ENCODE measurements around the gene ALDH1A3.

ALDH1A3 gene

DNA sequence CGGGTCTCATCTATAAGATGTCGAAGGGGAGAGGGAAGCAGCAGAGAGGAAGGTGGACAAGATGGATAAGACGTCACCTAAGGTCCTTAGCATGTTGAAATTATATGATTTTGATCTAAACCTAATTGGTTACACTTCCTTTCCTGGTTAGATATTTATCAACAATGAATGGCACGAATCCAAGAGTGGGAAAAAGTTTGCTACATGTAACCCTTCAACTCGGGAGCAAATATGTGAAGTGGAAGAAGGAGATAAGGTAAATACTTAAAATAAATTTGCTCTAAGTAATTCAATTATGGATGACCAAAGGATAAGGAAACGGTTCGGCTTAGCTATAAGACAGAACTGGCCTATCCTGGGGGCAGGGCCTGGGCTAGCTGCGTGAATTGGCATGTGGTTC is 5.5 kb downstream of the ALDH1A3 start:
- no peak for DNase-seq

DNA sequence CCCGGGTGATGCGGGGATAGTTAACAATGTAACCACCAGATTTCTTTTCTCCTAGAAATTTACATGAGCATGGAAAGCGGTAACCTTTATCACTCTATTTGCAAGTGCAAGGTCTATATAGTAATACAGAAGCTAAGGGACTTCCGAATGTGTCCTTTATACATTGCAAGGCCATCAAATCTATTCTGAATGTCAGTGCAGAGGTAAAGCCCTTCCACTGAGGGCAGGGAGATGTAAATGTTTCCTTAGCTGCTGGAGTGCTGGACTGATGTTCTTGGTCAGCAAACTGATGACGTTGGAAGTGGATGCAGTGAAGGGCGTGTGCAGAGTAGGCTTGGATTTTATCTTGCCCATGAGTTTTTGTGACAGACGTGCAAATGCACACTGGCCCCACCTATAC is 6.2 kb downstream of the ALDH1A3 start:
- DNase-seq: no peak

DNA sequence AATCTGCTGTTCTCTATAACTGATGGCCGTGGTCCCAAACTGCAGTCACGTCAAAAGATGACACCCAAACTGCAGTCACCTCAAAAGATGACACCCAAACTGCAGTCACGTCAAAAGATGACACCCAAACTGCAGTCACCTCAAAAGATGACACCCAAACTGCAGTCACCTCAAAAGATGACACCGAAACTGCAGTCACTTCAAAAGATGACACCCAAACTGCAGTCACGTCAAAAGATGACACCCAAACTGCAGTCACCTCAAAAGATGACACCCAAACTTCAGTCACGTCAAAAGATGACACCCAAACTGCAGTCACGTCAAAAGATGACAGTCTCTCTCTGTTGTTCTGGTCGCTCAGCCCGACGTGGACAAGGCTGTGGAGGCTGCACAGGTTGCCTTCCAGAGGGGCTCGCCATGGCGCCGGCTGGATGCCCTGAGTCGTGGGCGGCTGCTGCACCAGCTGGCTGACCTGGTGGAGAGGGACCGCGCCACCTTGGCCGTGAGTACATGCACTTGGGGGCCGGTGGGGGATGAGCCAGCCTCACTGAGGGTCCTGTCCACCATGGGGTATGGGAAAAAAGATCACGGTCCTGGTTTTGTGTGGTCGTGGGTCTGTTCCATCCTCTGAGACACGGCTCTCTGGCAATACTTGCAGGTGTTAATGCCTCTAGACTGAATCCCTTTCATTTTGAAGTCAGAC is 7.7 kb downstream of the ALDH1A3 start:
- no peak for DNase-seq

DNA sequence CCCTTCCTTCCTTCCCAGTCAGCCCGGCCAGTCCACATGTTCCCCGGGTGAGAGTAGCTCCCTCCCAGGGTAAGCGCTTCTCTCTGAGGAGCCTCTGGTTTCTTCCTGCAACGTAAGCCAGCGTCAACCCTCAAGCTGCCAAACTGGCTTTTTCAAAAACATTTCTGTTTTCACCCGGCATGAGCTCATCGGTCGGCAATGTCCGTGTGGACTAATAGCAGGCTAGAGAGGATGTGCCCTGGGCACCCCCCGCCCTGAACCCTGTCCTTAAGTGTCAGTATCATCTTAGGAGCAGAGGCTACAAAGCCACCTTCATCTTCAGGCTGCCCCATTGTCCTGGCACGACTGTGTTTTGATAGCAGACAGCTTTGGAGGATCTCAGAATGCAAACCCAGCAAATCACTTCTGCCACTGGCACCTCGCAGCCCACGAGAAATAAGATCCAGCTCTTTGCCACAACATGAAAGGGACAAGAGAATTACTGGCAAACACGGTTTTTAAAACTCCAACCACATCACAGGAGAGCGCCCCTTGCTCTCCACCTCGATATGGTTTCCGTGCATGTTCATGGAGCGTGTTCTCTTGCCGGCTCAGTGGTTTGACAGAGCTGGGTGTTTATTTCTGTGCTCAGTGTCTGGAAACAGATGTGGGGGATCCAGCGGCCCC is 9.9 kb downstream of the ALDH1A3 start:
- no peak for DNase-seq

DNA sequence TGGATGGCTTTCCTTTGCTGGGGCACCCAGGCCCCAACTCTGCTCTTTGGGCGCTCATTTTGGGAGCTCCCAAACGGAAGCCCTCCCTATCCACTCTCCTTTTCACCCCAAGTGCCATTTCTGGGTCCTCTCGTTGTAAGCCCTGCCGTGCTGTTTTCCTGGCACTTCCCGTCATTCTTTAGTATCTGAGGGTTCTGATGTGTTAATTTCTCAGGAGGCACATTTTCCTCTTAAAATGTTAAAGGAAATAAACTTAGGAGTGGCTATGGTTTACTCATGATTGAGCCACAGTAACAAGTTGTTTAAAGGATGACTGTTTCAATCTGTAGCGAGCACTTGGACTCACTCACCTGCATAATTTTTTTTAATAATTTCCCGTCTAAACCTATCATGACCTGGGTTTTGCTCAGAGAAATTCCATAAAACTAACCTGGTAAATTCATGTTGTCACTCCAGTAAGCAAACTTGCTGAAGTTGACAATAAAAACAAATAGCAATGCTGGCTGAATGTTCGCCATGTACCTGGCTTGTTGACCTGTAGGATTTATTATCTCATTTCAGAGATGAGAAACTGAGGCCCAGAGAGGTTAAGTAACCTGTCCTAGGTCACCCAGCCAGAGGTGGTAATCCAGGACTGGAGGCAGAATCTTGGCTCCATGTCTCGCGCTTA is 10.6 kb downstream of the ALDH1A3 start:
- no peak for DNase-seq

DNA sequence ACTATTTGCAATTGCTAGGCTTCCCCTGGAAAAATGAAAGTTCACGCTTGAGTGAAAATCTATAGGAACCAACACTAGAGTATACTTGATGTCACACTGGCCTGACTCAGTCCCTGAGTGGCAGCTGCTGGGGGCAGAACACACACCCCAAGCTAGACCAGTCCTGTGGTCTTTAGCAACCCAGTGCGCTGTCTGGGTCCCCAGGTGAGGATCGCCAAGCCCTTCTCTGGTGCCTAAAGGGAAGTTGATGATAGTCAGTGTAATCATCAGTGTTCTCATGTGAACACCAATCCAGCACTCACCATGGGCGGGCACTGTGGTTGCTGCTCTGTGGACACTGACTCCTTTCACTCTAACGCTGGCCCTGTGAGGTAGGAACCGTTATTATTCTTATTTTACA is 11.2 kb downstream of the ALDH1A3 start:
- no peak for DNase-seq

DNA sequence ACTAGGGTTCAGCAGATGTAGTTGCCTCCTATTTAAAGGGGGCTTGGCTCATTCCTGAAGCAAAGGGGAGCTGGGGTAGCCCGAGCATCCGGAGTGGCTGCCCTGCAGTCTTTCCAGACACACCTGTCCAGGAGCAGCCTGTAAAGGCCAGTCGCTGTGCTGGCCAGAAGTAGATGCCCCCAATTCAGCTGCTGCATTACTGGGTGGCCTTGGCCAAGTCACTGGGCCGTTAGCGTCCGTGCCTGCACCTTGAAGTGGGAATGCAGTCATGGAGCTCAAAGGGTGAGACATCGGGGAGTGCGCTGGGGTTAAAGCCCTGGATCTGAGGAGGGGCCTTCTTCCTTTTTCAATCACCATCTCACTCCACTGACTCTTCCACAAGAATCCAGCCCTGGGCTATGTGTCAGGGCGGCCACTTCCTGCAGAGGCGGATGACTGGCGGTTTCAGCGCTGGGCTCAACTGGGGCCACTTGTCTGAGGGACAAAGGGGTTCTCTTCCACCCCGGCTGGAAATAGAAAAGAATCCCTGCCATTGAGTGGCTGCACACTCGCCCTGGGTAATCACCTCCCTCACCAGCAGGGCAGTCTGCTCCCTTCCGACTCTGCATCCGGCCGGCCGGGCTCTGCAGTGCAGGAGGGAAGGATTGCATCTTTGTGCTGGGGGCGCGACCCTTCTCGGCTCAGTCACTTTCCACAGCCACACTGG is 11.8 kb downstream of the ALDH1A3 start:
- no peak for DNase-seq

DNA sequence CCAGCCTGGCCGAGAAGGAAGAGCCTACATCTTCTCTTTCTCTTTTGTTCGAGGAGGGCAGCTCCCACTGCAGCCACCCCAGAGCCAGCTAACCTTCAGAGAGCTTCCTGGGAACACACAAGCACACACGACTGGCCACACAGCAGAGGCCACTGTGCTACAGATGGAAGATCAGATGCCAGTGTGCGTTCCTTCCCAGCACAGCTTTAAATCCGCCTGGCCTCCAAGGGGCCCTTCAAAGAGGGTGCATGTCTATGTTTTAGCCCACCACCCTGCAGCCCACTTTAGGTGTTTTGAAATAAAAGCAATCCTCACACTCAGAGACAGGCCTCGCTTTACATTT is 12.4 kb downstream of the ALDH1A3 start:
- no peak for DNase-seq

DNA sequence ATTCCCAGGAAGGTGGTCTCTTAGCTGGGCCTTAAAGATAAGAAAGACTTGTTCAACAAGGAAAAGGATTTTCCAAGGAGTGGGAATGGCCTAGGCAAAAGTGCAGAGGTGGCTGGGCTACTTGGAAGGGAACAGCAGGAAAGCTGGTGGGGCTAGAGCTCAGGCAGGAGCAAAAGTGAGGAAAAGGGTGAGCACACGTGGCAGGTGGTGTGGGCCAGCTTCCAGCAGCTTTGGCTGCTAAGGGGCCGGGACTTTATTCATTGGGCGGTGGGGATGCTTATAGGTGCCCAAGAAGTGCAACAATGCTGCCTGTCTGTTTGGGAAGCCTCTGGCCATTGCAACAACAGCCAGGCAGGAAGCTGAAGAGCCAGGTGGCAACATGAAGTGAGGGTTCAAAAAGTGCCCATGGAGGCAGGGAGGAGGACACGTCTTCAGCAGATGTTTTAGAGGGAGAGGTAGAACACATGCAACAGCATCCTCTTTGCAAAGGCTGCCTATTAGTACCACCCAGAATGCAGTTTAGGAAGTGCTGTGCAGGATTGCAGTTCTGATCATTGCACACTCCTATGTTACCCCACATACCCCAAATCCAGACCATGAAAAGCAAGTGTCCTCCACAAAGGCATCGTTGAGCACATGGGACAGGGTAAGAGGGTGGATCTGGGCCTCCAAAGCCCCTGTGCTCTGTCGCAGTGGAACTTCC is 13.8 kb downstream of the ALDH1A3 start:
- DNase-seq: no peak

DNA sequence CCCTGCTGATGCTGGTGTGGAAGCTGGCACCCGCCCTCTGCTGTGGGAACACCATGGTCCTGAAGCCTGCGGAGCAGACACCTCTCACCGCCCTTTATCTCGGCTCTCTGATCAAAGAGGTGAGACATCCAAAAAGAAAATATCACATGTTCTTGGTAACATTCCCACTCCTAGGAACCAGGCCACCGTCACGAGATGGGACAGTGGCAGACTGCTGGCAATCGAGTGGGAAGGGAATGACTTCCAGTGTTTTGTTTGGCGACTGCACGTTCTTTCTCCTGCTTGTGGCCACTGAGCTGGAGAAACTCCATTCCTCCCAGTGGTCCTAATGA is 14.3 kb downstream of the ALDH1A3 start:
- DNase-seq: no peak

DNA sequence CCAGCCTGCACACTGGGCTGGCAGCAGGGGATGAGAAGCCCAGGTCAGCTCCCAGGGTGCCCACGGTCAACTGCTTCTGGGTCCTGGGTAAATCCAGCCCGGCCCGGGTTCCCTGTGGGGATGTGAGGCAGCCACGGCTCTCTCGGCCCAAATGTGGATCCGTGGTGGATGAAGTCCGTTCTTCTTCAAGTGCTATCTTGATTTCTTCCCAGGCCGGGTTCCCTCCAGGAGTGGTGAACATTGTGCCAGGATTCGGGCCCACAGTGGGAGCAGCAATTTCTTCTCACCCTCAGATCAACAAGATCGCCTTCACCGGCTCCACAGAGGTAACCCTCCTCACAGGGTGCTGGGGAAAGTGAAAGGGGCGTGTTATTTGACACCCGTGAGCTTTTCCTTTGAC is 16.1 kb downstream of the ALDH1A3 start:
- no peak for DNase-seq

DNA sequence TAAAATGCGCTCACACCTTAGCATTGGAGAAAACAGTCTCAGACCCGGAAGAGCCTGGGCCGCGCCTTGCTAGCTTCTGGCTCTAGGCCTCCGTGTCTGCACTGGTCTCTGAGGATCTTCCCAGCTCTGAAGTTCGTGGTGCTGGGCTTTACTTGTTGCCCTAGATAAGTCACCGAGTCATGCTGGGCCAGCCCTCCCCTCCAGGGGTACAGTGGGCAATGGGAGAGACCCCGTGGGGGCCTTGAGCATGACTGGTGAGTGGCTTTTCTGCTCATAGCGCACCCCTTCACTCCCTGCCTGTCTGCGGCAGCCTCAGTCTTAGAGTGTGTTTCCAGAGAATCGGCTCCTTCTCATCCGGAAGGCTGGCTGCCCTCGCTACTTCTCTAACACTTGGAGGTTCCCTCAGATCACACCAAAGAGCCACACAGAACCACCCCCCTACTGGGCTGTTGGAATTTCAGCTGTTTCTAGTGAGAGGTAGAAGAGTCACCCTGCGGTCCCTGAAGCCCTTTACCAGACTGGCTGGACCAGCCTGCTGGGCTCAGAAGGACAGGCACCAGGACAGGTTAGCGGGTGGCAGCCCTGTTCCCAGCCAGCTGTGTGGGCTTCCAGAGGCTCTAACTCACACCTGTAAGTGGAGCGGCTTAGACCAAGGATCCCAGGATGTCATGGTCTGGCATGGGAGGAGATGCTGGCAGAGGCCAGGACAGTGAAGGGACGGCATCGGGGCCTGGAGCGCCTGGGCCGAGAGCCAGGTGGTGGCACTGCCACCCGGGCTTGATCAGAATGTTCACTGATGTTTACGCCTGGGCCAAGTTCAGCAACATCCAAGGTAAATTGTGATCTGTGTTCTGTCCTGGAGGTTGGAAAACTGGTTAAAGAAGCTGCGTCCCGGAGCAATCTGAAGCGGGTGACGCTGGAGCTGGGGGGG is 17.9 kb downstream of the ALDH1A3 start:
- DNase-seq: no peak

DNA sequence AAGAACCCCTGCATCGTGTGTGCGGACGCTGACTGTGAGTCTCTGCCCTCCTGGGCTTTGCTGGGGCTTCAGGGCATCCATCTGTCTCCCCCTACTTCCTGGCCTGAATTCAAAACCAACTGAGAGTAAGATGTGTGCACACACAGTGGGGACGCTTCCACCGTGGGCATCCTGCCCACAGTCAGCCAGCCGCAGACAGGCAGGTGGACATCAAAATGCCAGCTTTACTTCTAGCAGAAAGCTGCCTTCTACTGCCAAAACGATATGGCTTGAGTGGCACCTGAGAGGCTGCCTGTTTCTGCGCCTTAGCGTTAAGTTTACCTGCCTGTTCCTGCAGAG is 18.5 kb downstream of the ALDH1A3 start:
- no peak for DNase-seq

DNA sequence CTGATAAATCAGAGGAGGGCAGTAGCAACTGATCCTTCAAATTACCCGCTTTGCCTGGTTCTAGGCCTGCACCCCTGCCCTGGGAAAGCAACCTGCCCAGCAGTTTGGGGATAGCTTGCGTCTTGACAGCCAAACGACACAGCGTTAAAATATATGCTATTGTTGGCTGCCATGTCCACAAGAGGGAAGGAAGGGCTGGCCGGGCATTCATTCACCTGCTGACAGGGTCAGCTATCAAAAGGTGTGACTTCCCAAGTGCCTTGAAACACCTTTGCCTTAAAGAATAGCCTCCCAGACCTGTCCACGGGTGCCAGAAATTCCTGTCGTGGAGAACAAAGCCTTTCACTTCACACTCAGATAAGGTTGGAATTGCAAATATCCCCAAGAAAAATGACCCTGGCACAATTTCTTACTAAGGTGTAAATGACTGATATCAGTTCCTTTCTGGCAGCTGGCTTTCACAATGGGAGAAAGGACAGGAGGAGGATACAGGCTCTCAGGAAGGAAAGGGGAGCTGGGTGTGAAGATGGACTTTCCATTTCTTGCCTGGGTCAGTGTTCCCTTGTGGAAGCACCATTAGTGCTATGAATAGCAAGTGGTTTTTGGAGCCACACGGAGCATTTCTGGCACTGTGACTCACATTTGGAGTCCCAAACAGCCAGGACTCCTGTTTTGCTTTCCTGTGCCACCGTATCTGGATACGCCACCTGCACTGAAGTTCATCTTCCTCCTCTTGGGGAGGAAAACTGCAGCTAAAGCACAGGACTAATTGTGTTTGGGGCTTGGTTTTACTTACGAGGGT is 19.2 kb downstream of the ALDH1A3 start:
- DNase-seq: no peak

DNA sequence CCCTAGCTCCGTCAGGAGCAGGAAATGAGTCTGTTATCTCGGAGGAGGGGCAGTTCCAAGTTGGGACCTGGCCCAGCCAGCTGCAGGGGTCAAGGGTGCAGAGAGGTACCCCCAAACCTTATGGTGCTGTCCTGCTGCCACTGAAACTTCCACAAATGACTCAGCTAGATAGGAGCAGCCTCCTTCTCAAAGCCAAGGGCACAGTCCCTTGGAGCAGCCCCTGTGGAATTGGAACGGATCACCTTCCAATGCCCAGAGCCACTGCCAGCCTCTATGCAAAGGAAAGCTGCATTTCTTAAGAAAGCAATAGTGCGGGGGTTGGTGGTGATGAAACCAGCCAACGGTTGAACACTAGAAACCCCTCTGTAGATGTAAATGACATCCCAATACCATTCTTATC is 20.0 kb downstream of the ALDH1A3 start:
- no peak for DNase-seq

DNA sequence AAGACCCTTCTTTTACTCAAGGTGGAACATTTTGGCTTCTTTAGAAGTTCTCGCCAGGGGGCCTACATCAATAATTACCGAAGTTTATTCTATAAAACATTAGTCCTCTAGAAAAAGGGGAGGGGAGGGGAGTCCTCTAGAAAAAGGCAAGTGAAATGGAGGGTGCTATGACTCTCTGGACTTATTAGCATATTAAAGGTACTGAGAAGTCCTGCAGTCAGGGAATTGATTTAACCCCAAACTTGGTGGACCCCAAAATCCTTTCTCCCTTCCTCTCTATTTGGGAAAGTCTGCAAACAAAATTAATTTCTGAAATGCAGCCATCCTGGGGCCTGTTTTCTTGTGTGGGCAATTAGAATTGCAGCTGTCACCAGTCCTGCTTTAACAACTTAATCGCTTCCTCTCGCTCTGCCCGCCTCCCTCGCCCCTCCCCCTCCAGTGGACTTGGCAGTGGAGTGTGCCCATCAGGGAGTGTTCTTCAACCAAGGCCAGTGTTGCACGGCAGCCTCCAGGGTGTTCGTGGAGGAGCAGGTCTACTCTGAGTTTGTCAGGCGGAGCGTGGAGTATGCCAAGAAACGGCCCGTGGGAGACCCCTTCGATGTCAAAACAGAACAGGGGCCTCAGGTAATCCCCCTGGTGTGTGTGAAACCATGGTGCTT is 20.6 kb downstream of the ALDH1A3 start:
- DNase-seq: no peak

DNA sequence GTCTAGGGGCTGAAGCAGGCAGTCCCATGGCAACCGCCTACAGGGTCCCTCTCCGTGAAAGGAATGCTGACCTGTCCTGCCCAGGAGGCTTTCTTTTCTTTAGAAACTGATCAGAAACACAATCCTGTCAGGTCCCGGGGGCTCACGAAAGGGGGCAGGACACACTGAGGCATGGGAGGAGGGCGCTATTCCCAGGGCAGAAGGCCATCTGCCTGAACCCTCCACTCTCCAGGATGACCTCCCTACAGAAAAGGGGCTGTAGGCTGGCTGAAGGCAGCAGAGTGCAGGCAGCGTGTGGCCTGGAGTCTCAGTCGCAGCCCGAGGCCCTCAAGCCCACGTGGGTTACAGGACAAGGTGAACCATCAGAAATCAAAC is 21.2 kb downstream of the ALDH1A3 start:
- no peak for DNase-seq

DNA sequence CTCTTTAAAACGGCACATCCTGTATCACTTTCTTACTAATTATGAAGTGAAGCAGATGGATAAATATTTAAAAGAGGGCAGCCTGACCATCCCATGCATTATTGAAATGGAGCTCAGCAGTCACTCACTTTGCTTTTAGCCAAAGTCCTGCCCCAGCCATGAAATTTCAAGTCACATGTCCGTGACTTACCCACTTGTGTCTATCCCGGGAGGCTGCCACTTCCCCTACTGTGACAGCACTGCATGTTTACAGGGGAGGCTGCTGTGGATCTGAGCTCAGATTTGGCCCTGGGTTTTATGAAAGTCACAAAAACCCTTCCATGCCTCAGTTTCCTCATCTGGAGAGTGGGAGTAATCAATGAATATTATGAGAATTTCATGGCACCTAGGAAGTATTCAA is 21.7 kb downstream of the ALDH1A3 start:
- no peak for DNase-seq

DNA sequence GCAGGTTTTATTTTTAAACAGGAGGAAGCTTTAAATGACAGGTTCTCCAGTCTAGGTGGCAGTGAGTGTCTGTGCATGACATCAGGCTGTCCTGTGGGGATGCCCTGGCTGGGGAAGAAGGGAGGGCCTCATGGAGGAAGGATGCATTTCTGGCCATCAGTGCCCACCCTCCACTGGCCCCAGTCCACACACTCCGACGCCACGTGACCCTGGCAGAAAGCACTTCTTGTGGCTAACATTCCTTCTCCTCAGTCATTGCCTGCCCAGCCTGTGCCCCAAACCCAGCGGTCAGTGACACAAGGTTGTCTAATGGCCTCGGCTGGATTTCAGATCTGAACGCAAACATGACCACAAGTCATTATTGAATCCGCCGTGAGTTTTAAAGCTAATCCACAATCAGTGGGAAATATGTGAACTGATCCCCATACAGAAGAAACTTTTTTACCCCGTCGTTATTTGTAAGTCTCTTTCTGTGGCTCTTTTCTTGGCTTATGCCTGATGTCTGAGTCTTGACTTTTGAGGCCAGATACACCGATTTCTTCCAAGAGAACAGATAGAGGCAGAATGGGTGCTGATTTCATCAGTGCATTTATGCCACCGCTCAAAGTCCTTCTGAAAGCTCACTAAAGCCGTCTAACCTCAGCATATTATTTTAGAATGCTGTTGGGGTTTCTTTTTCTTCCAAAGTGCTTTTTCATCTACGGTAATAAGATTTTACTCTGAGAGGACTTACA is 22.2 kb downstream of the ALDH1A3 start:
- DNase-seq: no peak

Measured in NCI-H82 (cell line).